OCI-LY1 (cell line): Measurements from ENCODE around the gene MYL3.

ENCODE experiments used
- H2AFZ ChIP-seq: fragments of 200-600 bp; sonication (generic), shearing (Covaris generic); 2 replicates; pipeline ENCODE4 v1.6.0; 2014; ENCODE audit warnings: antibody characterized with exemption, mild to moderate bottlenecking, low read length
- H3F3A ChIP-seq: fragments of 200-600 bp; sonication (generic), shearing (Covaris generic); 2 replicates; pipeline ENCODE4 v1.6.0; 2014; ENCODE audit warnings: mild to moderate bottlenecking, antibody characterized with exemption, low read length, moderate library complexity; ENCODE audit not compliant: insufficient read depth
- H3K27ac ChIP-seq: fragments of 200-600 bp; sonication (generic); 2 replicates; pipeline ENCODE4 v1.5.1; 2014; ENCODE audit warnings: low read length, mixed run types, mild to moderate bottlenecking, low read depth; ENCODE audit not compliant: poor library complexity, severe bottlenecking
- H3K27me3 ChIP-seq: fragments of 200-600 bp; sonication (generic); 2 replicates; pipeline ENCODE4 v1.6.0; 2014; ENCODE audit warnings: antibody characterized with exemption, mild to moderate bottlenecking, low read length, moderate library complexity; ENCODE audit not compliant: insufficient read depth
- H3K36me3 ChIP-seq: fragments of 200-600 bp; sonication (generic); 2 replicates; pipeline ENCODE4 v1.6.1; 2014; ENCODE audit warnings: mild to moderate bottlenecking, antibody characterized with exemption, low read length, moderate library complexity, mixed read lengths; ENCODE audit not compliant: insufficient read depth
- H3K4me1 ChIP-seq: fragments of 200-600 bp; sonication (generic); 2 replicates; pipeline ENCODE4 v1.5.1; 2014; ENCODE audit warnings: mild to moderate bottlenecking, low read length, moderate library complexity; ENCODE audit not compliant: insufficient read depth, severe bottlenecking
- H3K4me2 ChIP-seq: fragments of 200-600 bp; sonication (generic), shearing (Covaris generic); 2 replicates; pipeline ENCODE4 v1.6.1; 2014; ENCODE audit warnings: low read length
- H3K4me3 ChIP-seq: fragments of 200-600 bp; sonication (generic); 2 replicates; pipeline ENCODE4 v1.5.1; 2014; ENCODE audit warnings: low read length, low read depth, mild to moderate bottlenecking, mixed read lengths; ENCODE audit not compliant: poor library complexity, severe bottlenecking
- H3K79me2 ChIP-seq: fragments of 200-600 bp; shearing (Covaris generic); 2 replicates; pipeline ENCODE4 v1.6.1; 2016; ENCODE audit warnings: mixed run types, low read length, mixed read lengths; ENCODE audit not compliant: insufficient read depth
- H3K9ac ChIP-seq: fragments of 200-600 bp; sonication (generic), shearing (Covaris generic); 2 replicates; pipeline ENCODE4 v1.6.1; 2014; ENCODE audit warnings: mild to moderate bottlenecking, low read length, mixed read lengths
- H3K9me2 ChIP-seq: fragments of 200-600 bp; sonication (generic), shearing (Covaris generic); 2 replicates; pipeline ENCODE4 v1.6.1; 2014; ENCODE audit warnings: low read depth, mild to moderate bottlenecking, low read length, mixed read lengths
- H3K9me3 ChIP-seq: fragments of 200-600 bp; shearing (Covaris generic); 2 replicates; pipeline ENCODE4 v1.6.1; 2014; ENCODE audit warnings: low read length, mixed read lengths
- H4K20me1 ChIP-seq: fragments of 200-600 bp; sonication (generic), shearing (Covaris generic); 2 replicates; pipeline ENCODE4 v1.6.0; 2016; ENCODE audit warnings: mild to moderate bottlenecking, low read length; ENCODE audit not compliant: insufficient read depth
- EZH2 ChIP-seq: fragments of 200-600 bp; sonication (generic), shearing (Covaris generic); IDR thresholded peaks from 2 replicates; pipeline ENCODE4 v1.8.0; 2017; ENCODE audit warnings: borderline replicate concordance, mixed run types, mild to moderate bottlenecking, antibody characterized with exemption, low read length, moderate library complexity, mixed read lengths
- TF ChIP-seq, protein P1 (sequence below): fragments of 200-600 bp; sonication (generic), shearing (Covaris generic); IDR thresholded peaks from 2 replicates; pipeline ENCODE4 v1.5.1; 2017; ENCODE audit warnings: mild to moderate bottlenecking, antibody characterized with exemption, low read length, moderate library complexity, mixed read lengths

Gene MYL3

GRCh38 chr3:46860810-46861604 is 2.2 kb downstream of the MYL3 start:
- H3K4me1 ChIP-seq, result no peaks in the 10 kb centered on the region
- no peaks in the 10 kb centered on the region for H3K79me2 ChIP-seq
- no peaks in the 10 kb centered on the region for H3K9me3 ChIP-seq
- no peak overlapping the region for H3K4me2 ChIP-seq
- no peak overlapping the region for H3K9ac ChIP-seq
- no peak overlapping the region for H2AFZ ChIP-seq
- no peaks in the 10 kb centered on the region for H3K9me2 ChIP-seq
- H3F3A ChIP-seq, result no peaks in the 10 kb centered on the region
- H3K27ac ChIP-seq, result no peak overlapping the region
- no peak overlapping the region for H3K4me3 ChIP-seq
- H3K36me3 ChIP-seq, result no peaks in the 10 kb centered on the region
- TF ChIP-seq, protein P1, sequence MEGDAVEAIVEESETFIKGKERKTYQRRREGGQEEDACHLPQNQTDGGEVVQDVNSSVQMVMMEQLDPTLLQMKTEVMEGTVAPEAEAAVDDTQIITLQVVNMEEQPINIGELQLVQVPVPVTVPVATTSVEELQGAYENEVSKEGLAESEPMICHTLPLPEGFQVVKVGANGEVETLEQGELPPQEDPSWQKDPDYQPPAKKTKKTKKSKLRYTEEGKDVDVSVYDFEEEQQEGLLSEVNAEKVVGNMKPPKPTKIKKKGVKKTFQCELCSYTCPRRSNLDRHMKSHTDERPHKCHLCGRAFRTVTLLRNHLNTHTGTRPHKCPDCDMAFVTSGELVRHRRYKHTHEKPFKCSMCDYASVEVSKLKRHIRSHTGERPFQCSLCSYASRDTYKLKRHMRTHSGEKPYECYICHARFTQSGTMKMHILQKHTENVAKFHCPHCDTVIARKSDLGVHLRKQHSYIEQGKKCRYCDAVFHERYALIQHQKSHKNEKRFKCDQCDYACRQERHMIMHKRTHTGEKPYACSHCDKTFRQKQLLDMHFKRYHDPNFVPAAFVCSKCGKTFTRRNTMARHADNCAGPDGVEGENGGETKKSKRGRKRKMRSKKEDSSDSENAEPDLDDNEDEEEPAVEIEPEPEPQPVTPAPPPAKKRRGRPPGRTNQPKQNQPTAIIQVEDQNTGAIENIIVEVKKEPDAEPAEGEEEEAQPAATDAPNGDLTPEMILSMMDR, result no peak
- TF ChIP-seq EZH2, result no peak
- no peaks in the 10 kb centered on the region for H3K27me3 ChIP-seq
- H4K20me1 ChIP-seq, result no peaks in the 10 kb centered on the region

DNA sequence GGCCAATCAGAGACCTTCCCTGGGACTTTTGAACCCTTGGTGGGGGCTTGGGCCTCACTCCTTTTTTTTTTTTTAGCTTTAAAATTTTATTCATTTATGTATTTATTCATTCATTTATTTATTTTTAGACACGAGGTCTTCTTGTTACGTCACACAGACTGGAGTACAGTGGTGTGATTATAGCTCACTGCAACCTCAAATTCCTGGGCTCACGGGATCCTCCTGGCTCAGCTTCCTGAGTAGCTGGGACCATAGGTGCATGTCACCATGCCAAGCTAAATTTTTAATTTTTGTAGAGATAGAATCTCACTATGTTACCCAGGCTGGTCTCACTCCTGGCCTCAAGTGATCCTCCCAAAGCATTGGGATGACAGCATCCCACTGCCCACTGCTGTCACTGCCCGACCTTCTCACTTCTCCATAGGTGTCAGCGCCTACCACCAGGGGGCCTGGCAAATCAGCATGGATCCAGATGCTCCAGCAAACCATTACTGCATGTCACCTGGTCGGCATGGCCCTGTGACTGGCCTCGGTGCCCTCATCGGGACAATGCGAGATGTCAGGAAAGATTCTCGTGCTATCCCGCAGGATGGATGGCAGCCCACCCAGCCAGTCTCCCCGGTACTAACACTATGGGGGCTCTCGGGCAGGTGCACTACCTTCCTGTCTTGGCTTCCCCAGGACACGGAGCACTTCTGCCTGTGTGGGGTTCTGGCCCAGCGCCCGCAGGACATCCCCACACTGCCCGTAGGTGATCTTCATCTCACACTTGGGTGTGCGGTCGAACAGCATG is 3.0 kb downstream of the MYL3 start:
- Histone ChIP-seq H3K36me3 (no peaks in the 10 kb centered on the region), H3K79me2 (no peaks in the 10 kb centered on the region), H3K9me2 (no peaks in the 10 kb centered on the region), H2AFZ (no peak overlapping the region), H3K27me3 (no peaks in the 10 kb centered on the region), H4K20me1 (no peaks in the 10 kb centered on the region), H3K4me3 (no peak overlapping the region), H3K9me3 (no peaks in the 10 kb centered on the region), H3K4me1 (no peaks in the 10 kb centered on the region), H3F3A (no peaks in the 10 kb centered on the region), H3K9ac (no peak overlapping the region), H3K27ac (no peak overlapping the region), H3K4me2 (no peak overlapping the region)
- TF ChIP-seq EZH2, result no peak
- TF ChIP-seq, protein P1, result peak; percentile 50; the same call in 1 of the 2 replicates

DNA sequence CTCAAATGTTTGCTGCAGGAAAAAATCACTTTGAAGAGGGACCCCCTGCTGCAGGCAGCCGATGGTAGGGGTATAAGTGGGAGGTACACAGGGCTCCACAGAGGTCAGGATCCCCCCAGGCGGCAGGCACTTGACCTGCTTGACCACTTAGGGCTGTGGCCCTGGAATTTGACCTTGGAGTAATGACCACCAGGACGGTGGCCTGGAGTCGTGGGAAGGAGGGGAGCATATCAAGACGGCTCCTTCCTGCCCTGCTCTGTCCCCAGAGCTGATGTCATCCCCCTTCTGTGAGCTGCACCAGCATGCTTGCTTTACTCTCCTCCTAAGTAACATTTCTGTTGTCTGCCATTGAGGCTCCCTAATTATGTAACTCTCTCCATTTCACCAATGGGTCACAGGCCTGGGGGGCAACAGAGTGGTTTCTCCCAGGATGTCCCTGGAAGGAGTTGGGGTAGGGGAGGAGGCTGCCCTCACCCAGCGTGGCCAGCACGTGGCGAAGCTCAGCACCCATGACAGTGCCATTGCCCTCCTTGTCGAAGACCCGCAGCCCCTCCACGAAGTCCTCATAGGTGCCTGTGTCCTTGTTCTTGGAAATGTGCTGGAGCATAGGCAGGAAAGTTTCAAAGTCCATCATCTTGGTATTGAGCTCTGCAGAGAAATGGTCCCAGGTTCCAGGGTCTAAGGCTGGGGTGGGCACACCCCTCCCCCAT is 4.1 kb downstream of the MYL3 start:
- Histone ChIP-seq H3K27me3 (no peaks in the 10 kb centered on the region), H3F3A (no peaks in the 10 kb centered on the region)

More for the DNA sequence above, 4.1 kb downstream of the MYL3 start:
- Histone ChIP-seq H3K36me3 (no peaks in the 10 kb centered on the region), H2AFZ (no peak overlapping the region), H4K20me1 (no peaks in the 10 kb centered on the region), H3K4me3 (no peak overlapping the region), H3K79me2 (no peaks in the 10 kb centered on the region), H3K9me3 (no peaks in the 10 kb centered on the region), H3K9me2 (no peaks in the 10 kb centered on the region), H3K9ac (no peak overlapping the region), H3K27ac (no peak overlapping the region), H3K4me1 (no peaks in the 10 kb centered on the region), H3K4me2 (no peak overlapping the region)
- TF ChIP-seq, protein P1, result no peak
- no peak for TF ChIP-seq EZH2
